PC-3 (cell line): Measurements from ENCODE around the gene LIG4. TPM values are rescaled to one million over a fixed set of nuclear protein-coding genes. Genes with fewer than 3 reads are reported as not detected.
A peak's percentile ranks its signal among the peaks of the same experiment; 100 is the strongest.

Experiments used
- ATAC-seq: fragments of 200-7000 bp; cut with Tn5 transposase; 2 replicates; pipeline ENCODE4 v1.9.1; 2020; ENCODE audit warnings: mild to moderate bottlenecking, moderate library complexity
- BruUV-seq: library from RNA; stranded (reverse); fragments of 400-500 nt; replicated peaks from 2 replicates; lab custom pipeline; 2021; lab: Mats Ljungman, UMichigan
- CTCF ChIA-PET: fragments of 300-600 bp; sonication (Branson Sonifier 250); formaldehyde crosslinking; loops from one replicate; lab custom pipeline; 2022; ENCODE audit warnings: antibody characterized with exemption; lab: Charles Lee
- POLR2A ChIA-PET: fragments of 300-600 bp; sonication (Branson Sonifier 250); formaldehyde crosslinking; loops from one replicate; lab custom pipeline; 2022; ENCODE audit warnings: antibody characterized with exemption; ENCODE audit not compliant: unreplicated experiment; lab: Charles Lee
- DNase-seq: peaks from one replicate; pipeline ENCODE4 v3.0.0-alpha.2; 2015
- H2AFZ ChIP-seq: fragments of 300-600 bp; sonication (generic); 2 replicates; pipeline ENCODE4 v1.6.0; 2016; ENCODE audit warnings: antibody characterized with exemption, low read length
- H3F3A ChIP-seq: fragments of 300-600 bp; sonication (generic); one replicate; pipeline ENCODE4 v1.6.0; 2017; ENCODE audit warnings: antibody characterized with exemption, low read length, control low read depth, mild to moderate bottlenecking; ENCODE audit not compliant: unreplicated experiment
- H3K27ac ChIP-seq: fragments of 300-600 bp; sonication (generic); 2 replicates; pipeline ENCODE4 v1.5.1; 2016; ENCODE audit warnings: mild to moderate bottlenecking, low read length
- H3K27me3 ChIP-seq: fragments of 300-600 bp; sonication (generic); 2 replicates; pipeline ENCODE4 v1.6.1; 2016; ENCODE audit warnings: low read length, mixed read lengths
- H3K36me3 ChIP-seq: fragments of 300-600 bp; sonication (generic); 2 replicates; pipeline ENCODE4 v1.6.1; 2016; ENCODE audit warnings: low read depth, mixed run types, low read length, mixed read lengths
- H3K4me1 ChIP-seq: fragments of 300-600 bp; sonication (generic); 2 replicates; pipeline ENCODE4 v1.5.1; 2016; ENCODE audit warnings: low read length; ENCODE audit not compliant: insufficient read depth
- H3K4me2 ChIP-seq: fragments of 300-600 bp; sonication (generic); 2 replicates; pipeline ENCODE4 v1.6.0; 2016; ENCODE audit warnings: low read length
- H3K4me3 ChIP-seq: fragments of 300-600 bp; sonication (generic); 2 replicates; pipeline ENCODE4 v1.5.1; 2016; ENCODE audit warnings: mild to moderate bottlenecking, low read length, mixed read lengths
- H3K79me2 ChIP-seq: fragments of 300-600 bp; sonication (generic); 2 replicates; pipeline ENCODE4 v1.6.1; 2017; ENCODE audit warnings: low read length, mixed read lengths
- H3K9ac ChIP-seq: fragments of 300-600 bp; sonication (generic); 2 replicates; pipeline ENCODE4 v1.6.0; 2016; ENCODE audit warnings: mild to moderate bottlenecking, low read length
- H3K9me2 ChIP-seq: fragments of 300-600 bp; sonication (generic); replicated peaks from 2 replicates; pipeline ENCODE4 v1.6.1; 2016; ENCODE audit warnings: mixed run types, low read length, mixed read lengths
- H3K9me3 ChIP-seq: fragments of 300-600 bp; sonication (generic); 2 replicates; pipeline ENCODE4 v1.6.1; 2016; ENCODE audit warnings: low read length, mixed read lengths
- H4K20me1 ChIP-seq: fragments of 300-600 bp; sonication (generic); 2 replicates; pipeline ENCODE4 v1.6.1; 2016; ENCODE audit warnings: low read length, mixed read lengths
- CTCF ChIP-seq: fragments of 300-600 bp; sonication (generic); conservative IDR thresholded peaks from 2 replicates; pipeline ENCODE4 v1.5.1; 2017; ENCODE audit warnings: antibody characterized with exemption, low read depth, mild to moderate bottlenecking, low read length
- EZH2 ChIP-seq: fragments of 300-600 bp; sonication (generic); IDR thresholded peaks from one replicate; pipeline ENCODE4 v1.6.1; 2017; ENCODE audit warnings: antibody characterized with exemption, mild to moderate bottlenecking, low read length; ENCODE audit not compliant: unreplicated experiment
- EZH2phosphoT487 ChIP-seq: fragments of 300-600 bp; sonication (generic); IDR thresholded peaks from 2 replicates; pipeline ENCODE4 v1.6.1; 2018; ENCODE audit warnings: mild to moderate bottlenecking, antibody characterized with exemption, low read length, borderline replicate concordance
- intact Hi-C: fragments of 100-400 bp; cut with micrococcal nuclease; formaldehyde crosslinking; loops from 2 replicates; pipeline ENCODE4 v1.9.0; 2023
- total RNA-seq: library from RNA; depleted of rRNA; stranded (reverse); fragments of >200 nt; gene quantifications from 2 replicates; pipeline ENCODE4 v1.2.3, GENCODE V29; 2014

LIG4 gene
- total RNA-seq, 1 experiment from 2014 or later, result 5.4 TPM

GRCh38 chr13:108227651-108228272 is 12.4 kb upstream of the LIG4 start:
- POLR2A ChIA-PET, result no interaction called here
- intact Hi-C loops, result loop anchor here (5.0 kb wide), 2 partner anchors 95 to 670 kb away; no protein-coding TSS in a partner anchor
- Histone ChIP-seq H3K79me2 (peaks cover 48% of the 10 kb centered on the region), H3K27me3 (no peaks in the 10 kb centered on the region), H4K20me1 (0 out of 2 replicates have a peak, but pooled peaks cover 13% of the 10 kb centered on the region), H3K9me3 (no peaks in the 10 kb centered on the region), H3K4me1 (peaks cover 17% of the 10 kb centered on the region), H3K4me3 (no peak overlapping the region), H3K9me2 (no peaks in the 10 kb centered on the region), H3K9ac (no peak overlapping the region), H3K4me2 (no peak overlapping the region), H3K27ac (no peak overlapping the region), H2AFZ (no peak overlapping the region), H3F3A (no peaks in the 10 kb centered on the region), H3K36me3 (peaks cover 3% of the 10 kb centered on the region; the same call in 1 of the 2 replicates)
- TF ChIP-seq EZH2 (no peak), CTCF (peak; percentile 83)
- BruUV-seq, result no TSS peak
- ATAC-seq (peak; percentile 18; the same call in 1 of the 2 replicates), DNase-seq (peak; percentile 67)
- CTCF ChIA-PET, result no interaction called here

GRCh38 chr13:108226184-108226583 is 10.8 kb upstream of the LIG4 start:
- no peak overlapping the region for H3K4me3 ChIP-seq
- H2AFZ ChIP-seq, result no peak overlapping the region
- ChIA-PET POLR2A (interaction anchor here (0.6 kb wide), 1 partner anchor 913 kb away, joined by 3 read pairs; no protein-coding TSS in a partner anchor), CTCF (no interaction called here)
- no peak for TF ChIP-seq CTCF
- TF ChIP-seq EZH2, result no peak
- TF ChIP-seq EZH2phosphoT487, result no peak
- no TSS peak for BruUV-seq
- H3K36me3 ChIP-seq, result peaks cover 3% of the 10 kb centered on the region; the same call in 1 of the 2 replicates
- H3K4me2 ChIP-seq, result no peak overlapping the region
- peaks cover 17% of the 10 kb centered on the region for H3K4me1 ChIP-seq
- peaks cover 62% of the 10 kb centered on the region for H3K79me2 ChIP-seq
- DNase-seq (no peak), ATAC-seq (no peak)
- no peaks in the 10 kb centered on the region for H3F3A ChIP-seq
- H3K27ac ChIP-seq, result no peak overlapping the region
- 0 out of 2 replicates have a peak, but pooled peaks cover 13% of the 10 kb centered on the region for H4K20me1 ChIP-seq
- intact Hi-C loops, result loop anchor here (5.0 kb wide), 2 partner anchors 96 to 671 kb away; no protein-coding TSS in a partner anchor
- no peak overlapping the region for H3K9ac ChIP-seq
- H3K27me3 ChIP-seq, result no peaks in the 10 kb centered on the region
- H3K9me2 ChIP-seq, result no peaks in the 10 kb centered on the region
- H3K9me3 ChIP-seq, result no peaks in the 10 kb centered on the region

GRCh38 chr13:108225440-108225839 is 10.1 kb upstream of the LIG4 start:
- Histone ChIP-seq H3K4me1 (peaks cover 15% of the 10 kb centered on the region), H3K9ac (no peak overlapping the region), H3F3A (no peaks in the 10 kb centered on the region), H3K27ac (no peak overlapping the region), H4K20me1 (peaks cover 14% of the 10 kb centered on the region; the same call in 1 of the 2 replicates), H3K9me2 (no peaks in the 10 kb centered on the region), H3K4me3 (no peak overlapping the region), H3K36me3 (peaks cover 3% of the 10 kb centered on the region; the same call in 1 of the 2 replicates), H3K79me2 (peaks cover 69% of the 10 kb centered on the region), H3K27me3 (no peaks in the 10 kb centered on the region), H3K9me3 (no peaks in the 10 kb centered on the region), H2AFZ (no peak overlapping the region), H3K4me2 (no peak overlapping the region)
- no peak for DNase-seq
- CTCF ChIA-PET, result no interaction called here
- no TSS peak for BruUV-seq
- POLR2A ChIA-PET, result no interaction called here
- no peak for TF ChIP-seq CTCF
- TF ChIP-seq EZH2, result no peak
- TF ChIP-seq EZH2phosphoT487, result no peak
- ATAC-seq, result no peak
- intact Hi-C loops, result loop anchor here (5.0 kb wide), 2 partner anchors 97 to 672 kb away; no protein-coding TSS in a partner anchor
